ENCODE results near the gene PROC.

PROC gene

DNA sequence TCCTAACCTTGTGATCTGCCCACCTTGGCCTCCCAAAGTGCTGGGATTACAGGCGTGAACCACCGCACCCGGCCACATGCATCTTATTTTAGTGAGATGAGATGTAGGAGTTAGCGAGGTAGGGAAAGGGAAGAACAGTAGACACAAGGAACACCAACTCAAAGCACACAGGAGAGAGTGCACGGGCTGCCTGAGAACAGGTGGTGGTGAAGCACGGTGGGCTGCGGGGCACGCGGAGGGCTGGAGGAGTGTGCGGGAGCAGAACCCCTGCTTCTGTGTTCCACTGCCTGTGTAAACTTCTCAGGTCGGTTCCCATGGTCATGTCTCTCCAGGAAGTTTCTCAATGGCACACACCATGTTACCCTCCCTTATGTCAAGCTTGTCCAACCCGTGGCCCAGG, 38.7 kb downstream of the PROC start:
- no peak for DNase-seq (ENCODE audit: low spot score)

DNA sequence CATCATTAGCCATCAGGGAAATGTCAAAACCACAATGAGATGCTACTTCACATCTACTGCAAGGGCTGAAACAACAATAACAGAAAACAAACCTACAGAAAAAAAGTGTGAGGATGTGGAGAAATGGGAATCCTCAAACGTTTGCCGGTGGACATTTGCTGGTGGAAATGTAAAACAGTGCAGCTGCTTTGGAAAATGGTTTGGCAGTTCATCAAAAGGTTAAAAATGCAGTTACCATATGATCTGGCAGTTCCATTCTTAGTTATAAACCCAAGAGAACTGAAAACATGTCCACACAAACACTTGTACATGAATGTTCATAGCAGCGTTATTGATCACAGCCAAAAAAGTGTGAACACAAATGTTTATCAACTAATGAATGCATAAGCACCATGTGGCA, 44.2 kb downstream of the PROC start:
- DNase-seq (ENCODE audit: low spot score) = no peak

DNA sequence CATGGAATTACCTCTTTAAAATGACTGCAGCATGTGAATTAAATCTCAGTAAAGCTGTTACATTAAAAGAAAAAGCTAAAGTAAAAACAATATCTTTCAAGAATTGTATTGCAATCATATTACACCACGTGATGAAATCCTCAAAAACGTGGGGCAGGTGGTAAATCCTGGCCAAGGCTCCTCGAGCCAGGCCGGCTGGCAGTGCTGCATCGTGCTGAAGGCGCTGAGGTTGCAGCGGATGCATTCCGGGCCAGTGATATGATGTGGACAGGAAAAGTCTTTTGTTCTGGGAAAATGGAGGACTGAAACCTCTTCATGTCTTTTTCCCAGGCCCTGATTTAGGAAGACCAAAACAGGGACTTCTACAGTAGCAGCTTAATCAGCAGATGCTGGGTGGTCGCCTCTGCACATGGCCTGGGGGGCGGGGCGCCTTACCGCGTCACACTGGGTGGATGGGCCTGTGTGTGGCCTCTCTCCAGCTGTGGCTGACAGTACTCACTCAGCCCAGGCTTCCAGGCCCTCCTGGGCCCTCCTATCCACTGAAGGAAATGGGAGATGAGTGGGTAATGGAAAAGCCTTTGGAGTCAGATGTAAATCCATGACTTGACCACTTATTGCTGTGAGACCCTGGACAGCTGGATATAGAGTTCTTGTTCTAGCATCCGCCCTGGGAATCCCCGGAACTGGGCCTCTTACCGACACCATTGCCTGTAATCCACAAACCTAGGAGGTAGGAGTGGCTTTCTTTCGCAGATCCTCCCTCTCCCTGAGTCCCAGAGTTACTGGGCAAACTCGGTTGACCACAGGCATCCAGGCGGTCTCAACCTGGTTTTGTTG, 45.1 kb downstream of the PROC start:
- peak; percentile 59 for DNase-seq (ENCODE audit: low spot score)

DNA sequence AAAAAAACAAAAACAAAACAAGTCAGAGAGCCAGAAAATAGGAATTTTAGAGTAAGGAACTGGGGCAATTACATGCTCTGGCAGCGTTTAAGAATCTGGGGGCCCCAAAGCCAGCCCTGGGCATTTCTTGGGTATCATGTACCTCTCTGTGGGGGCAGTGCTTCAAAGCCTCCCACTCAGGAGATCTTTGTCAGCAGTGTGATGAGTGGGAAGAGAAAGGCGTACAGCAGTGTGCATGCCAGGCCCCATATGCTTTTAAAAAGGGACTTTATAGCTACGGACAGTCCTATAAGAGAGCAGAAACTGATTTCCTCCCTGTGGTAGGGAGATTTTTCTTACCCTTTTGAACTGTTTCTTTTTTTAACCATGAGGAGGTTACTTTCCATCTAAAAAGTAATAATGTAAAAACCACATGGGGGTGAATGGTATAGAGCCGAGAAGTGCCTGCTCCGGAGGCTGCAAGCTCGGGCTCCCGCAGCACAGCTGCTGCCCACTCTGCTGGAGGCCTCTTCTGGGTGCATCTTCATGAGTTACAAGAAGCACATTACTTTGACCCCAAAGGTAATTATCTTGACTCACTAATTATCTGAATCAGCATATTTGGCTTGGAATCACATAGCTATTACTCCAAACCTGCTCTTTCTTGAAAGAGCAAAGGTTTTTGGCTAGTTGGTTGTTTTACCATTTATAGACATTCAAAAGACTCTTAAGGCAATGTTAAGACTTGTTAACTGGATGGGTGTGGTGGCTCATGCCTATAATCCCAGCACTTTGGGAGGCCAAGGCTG, 46.4 kb downstream of the PROC start:
- no peak for DNase-seq (ENCODE audit: low spot score)

DNA sequence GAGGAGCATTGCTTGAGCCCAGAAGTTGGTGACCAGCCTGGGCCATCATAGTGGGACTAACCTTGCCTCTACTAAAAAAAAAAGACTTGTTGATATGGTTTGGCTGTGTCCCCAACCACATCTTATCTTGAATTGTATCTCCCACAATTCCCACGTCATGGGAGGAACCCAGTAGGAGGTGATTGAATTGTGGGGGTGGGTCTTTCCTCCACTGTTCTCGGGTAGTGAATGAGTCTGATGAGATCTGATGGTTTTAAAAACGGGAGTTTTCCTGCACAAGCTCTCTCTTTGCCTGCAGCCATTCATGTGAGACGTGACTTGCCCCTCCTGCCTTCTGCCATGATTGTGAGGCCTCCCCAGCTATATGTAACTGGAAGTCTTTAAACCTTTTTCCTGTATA, 47.0 kb downstream of the PROC start:
- DNase-seq (ENCODE audit: low spot score) = no peak

DNA sequence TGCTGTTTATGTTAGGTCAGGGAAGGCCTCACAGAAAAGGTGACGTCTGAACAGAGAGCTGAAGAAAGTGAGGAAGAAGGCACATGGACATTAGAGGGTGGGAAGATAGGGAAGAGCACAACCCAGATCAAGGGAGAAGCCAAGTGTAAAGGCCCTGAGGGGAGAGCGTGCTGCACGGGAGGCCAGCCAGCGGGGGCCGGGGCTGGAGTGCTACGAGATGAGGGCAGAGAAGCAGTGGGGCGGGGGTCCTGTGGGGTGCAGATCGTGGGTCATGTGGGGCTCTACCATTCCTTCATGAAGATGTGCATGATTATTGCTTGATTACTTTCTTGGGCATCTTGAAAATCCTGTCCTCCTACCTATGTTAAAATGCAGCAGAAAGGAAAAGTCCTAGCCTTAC, 50.8 kb downstream of the PROC start:
- no peak for DNase-seq (ENCODE audit: low spot score)

DNA sequence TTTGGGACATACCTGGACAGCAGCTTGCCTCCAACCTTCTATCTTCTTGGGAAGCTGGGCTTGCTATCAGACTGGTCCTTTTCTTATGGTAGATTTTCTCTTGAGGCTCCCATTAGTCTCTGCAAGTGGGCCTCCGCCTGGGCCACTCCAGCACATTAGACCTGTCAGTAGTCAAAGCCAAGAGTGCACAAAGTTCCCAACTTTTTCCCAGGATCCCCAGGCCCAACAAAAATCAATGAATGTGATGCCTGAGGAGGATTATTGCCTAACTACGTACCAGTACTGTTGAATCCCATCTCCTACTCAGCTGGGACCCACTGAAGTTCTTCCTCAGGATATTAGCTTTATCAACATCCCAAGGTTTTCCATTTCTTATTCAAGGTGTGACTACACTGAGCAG, 51.7 kb downstream of the PROC start:
- DNase-seq (ENCODE audit: low spot score) = no peak

DNA sequence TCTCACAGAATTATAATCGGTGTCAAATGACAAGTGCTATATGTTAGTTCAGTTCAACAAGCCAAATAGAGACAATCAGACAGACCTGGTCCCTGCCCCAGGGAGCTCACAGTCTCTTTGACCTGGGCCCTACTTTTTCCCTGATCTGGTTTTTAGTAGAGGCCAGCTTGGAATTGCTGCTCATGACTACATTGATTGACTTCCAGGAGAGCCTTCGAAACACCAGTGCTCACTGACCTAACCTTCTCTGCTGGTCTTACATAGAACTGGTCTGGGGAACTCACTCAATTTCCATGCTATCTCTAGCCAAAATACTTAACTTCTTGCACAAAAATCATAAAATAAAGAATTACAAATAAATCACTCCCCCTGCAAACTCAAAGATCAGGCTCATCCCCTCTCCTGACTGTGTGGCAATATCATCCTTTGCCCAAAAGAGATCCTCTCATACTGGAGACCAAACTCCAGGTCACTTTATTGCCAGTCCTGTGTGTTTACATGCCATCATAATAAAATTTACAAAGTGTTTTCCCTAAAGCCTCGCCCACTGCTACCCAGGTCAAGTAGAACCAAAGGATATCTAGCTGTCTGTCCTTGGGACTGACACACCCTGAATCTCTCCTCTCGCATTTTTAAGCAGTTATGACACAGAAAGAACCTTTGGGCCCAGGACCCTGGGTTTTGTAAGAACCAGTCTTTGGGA, 53.2 kb downstream of the PROC start:
- no peak for DNase-seq (ENCODE audit: low spot score)

DNA sequence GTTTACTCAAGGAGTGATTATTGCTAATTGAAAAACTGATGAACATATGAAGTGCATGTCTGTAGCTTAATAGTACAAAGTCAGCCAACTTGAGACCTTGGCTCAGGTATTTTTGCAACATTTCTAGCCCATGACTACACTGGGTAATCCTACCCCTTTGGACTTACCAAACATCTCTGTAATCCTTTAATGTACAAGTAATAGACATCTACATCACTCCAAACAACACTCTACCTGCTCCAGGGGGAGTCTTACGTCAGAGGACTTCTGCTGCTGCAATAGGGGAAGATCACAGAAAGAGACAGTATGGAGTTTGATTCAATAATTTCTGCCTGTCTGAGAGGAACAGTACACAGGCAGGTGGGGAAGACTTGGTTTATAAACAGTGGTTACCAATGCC, 54.0 kb downstream of the PROC start:
- no peak for DNase-seq (ENCODE audit: low spot score)

DNA sequence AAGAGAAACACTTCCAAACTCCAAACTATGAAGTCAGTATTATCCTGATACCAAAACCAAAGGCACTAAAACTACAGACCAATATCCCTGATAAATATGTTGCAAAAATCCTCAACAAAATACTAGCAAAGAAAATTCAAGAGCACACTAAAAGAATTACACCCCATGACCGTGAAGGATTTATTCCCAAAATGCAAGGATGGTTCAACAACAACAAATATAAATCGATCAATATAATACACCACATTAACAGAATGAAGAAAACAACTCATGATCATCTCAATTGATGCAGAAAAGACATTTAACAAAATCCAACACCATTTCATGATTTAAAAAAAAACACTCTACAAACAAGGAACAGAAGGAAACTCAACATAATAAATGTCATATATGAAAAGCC, 57.6 kb downstream of the PROC start:
- DNase-seq (ENCODE audit: low spot score) = no peak

All from iPS-NIHi11 (cell line).